ENCODE data around the gene CSH1. TPM values are rescaled to one million over a fixed set of nuclear protein-coding genes. Genes with fewer than 3 reads are reported as not detected.
"Not testable (repeated sequence)": the region's sequence is repeated elsewhere in the genome, so short reads cannot be mapped to it uniquely, and the experiment has no call there.

Gene CSH1
- total and polyA plus RNA-seq, 7 experiments from 2014 or later: 8.2 to 11.3 TPM; not detected in 5

DNA sequence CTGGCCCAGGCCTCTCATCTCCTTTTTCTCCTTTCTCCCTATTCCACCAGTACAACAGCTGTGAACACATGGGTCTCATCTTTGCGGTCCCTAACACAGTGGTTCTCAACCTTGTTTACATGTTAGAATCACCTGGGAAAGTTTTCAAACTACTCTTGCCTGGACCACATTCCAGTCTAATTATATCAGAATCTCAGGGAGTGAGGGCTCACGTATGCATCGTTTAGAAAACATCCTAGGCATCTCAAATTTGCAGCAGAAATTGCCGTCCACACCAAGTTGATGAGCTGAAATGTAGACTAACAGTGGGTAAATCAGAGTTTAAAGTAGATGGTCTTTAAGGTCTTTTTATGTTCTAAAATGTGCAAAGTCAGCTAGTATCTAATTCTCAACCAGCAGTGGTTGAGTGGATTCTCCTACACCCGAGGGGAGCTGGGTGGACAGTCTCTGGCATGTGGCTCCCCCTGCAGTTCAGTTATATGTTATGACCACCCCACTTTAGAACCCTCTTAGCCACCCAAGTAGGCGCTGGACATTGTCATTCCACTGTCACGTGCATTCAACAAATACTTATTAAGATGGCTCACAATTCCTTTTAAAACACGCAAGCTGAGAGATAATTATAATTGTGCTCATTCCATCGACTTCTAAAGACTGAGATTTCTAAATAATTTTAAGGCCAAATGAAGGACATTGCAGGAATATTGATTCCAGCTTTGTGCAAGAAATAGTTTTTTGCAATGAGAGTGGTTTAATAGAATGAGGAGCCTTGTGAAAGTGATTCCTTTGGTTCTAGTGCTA lies 26.7 kb downstream of the CSH1 start:
- H3K27ac ChIP-seq (ENCODE audit: low read depth, low read length); POLR2A ChIA-PET; H3K4me1 ChIP-seq (ENCODE audit: control insufficient read depth in 2 of 2, insufficient read depth in 2 of 2, low read length in 2 of 2); H3K4me3 Mint-ChIP-seq; DNase-seq; H3K36me3 ChIP-seq (ENCODE audit: control insufficient read depth in 2 of 3, insufficient read depth in 3 of 3, low read length in 3 of 3); H3K27me3 ChIP-seq (ENCODE audit: control insufficient read depth in 2 of 2, insufficient read depth in 2 of 2, low read length in 2 of 2); H3K36me3 Mint-ChIP-seq; ATAC-seq; H3K9me3 Mint-ChIP-seq; H3K27ac Mint-ChIP-seq; intact Hi-C loops (cut with micrococcal nuclease); CTCF ChIA-PET; H3K9me3 ChIP-seq (ENCODE audit: control insufficient read depth in 2 of 3, low read length in 3 of 3); H3K4me3 ChIP-seq (ENCODE audit: low read length); H3K4me1 Mint-ChIP-seq: not testable (repeated sequence)
- H3K27me3 Mint-ChIP-seq: peaks cover 0 to 20% (median 0%) of the 10 kb centered on the region in 5 donors

GRCh38 chr17:63866625-63867024 lies 29.7 kb downstream of the CSH1 start:
- ChIA-PET POLR2A (interaction anchor here (1.4 kb wide), 1 partner anchor 23 kb away, joined by 8 read pairs; no protein-coding TSS in a partner anchor), CTCF (interaction anchor here (1.2 to 1.7 kb wide), 3 partner anchors 14 to 38 kb away, joined by 3 to 6 read pairs (median 4); no protein-coding TSS in a partner anchor)
- H3K36me3 ChIP-seq (ENCODE audit: control insufficient read depth in 2 of 3, insufficient read depth in 3 of 3, low read length in 3 of 3); H3K27ac Mint-ChIP-seq; H3K36me3 Mint-ChIP-seq; H3K27me3 ChIP-seq (ENCODE audit: control insufficient read depth in 2 of 2, insufficient read depth in 2 of 2, low read length in 2 of 2); H3K9me3 Mint-ChIP-seq; ATAC-seq; H3K9me3 ChIP-seq (ENCODE audit: control insufficient read depth in 2 of 3, low read length in 3 of 3); H3K4me3 Mint-ChIP-seq; H3K27ac ChIP-seq (ENCODE audit: low read depth, low read length); H3K4me1 Mint-ChIP-seq; DNase-seq; H3K4me3 ChIP-seq (ENCODE audit: low read length); intact Hi-C loops (cut with micrococcal nuclease); H3K4me1 ChIP-seq (ENCODE audit: control insufficient read depth in 2 of 2, insufficient read depth in 2 of 2, low read length in 2 of 2): not testable (repeated sequence)
- H3K27me3 Mint-ChIP-seq: peaks cover 0 to 27% (median 0%) of the 10 kb centered on the region in 5 donors

- DNase-seq (no peak), ATAC-seq (no peak)
- no peaks in the 10 kb centered on the region for H3K4me1 ChIP-seq (ENCODE audit: control insufficient read depth in 2 of 2, insufficient read depth in 2 of 2, low read length in 2 of 2)
- H3K27ac ChIP-seq (ENCODE audit: low read depth, low read length): no peak overlapping the region
- ChIA-PET POLR2A (interaction anchor here (1.1 kb wide), 2 partner anchors 17 to 28 kb away, joined by 3 to 4 read pairs; no protein-coding TSS in a partner anchor), CTCF (interaction anchor here (1.1 to 4.8 kb wide), 2 partner anchors 11 to 21 kb away, joined by 3 to 17 read pairs; no protein-coding TSS in a partner anchor)
- H3K9me3 ChIP-seq (ENCODE audit: control insufficient read depth in 2 of 3, low read length in 3 of 3): no peaks in the 10 kb centered on the region
- H3K27me3 Mint-ChIP-seq: peaks cover 0 to 38% (median 0%) of the 10 kb centered on the region in 5 donors
- H3K27me3 ChIP-seq (ENCODE audit: control insufficient read depth in 2 of 2, insufficient read depth in 2 of 2, low read length in 2 of 2): no peaks in the 10 kb centered on the region
- H3K27ac Mint-ChIP-seq: no peak overlapping the region
- H3K36me3 ChIP-seq (ENCODE audit: control insufficient read depth in 2 of 3, insufficient read depth in 3 of 3, low read length in 3 of 3): no peaks in the 10 kb centered on the region
- no peaks in the 10 kb centered on the region for H3K4me1 Mint-ChIP-seq
- H3K4me3 ChIP-seq (ENCODE audit: low read length): no peak overlapping the region
- H3K4me3 Mint-ChIP-seq: no peak overlapping the region
- intact Hi-C loops (cut with micrococcal nuclease): no loop called here
- no peaks in the 10 kb centered on the region for H3K36me3 Mint-ChIP-seq
- H3K9me3 Mint-ChIP-seq: no peaks in the 10 kb centered on the region
These were observed 37.1 kb downstream of the CSH1 start for GRCh38 chr17:63859257-63859656.

DNA sequence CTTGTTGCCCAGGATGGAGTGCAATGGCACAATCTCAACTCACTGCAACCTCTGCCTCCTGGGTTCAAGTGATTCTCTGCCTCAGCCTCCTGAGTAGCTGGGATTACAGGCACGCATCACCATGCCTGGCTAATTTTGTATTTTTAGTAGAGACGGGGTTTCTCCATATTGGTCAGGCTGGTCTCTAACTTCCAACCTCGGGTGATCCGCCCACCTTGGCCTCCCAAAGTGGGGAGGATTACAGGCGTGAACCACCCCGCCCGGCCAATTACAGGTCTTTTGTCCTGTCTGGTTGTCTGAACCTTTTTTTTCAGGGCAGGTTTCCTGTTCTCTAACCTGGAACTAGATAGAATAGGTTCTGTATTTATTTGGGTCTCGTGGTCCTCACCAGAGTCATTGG lies 39.9 kb downstream of the CSH1 start:
- H3K27ac Mint-ChIP-seq; H3K4me3 ChIP-seq (ENCODE audit: low read length); H3K36me3 Mint-ChIP-seq; ATAC-seq; H3K27me3 ChIP-seq (ENCODE audit: control insufficient read depth in 2 of 2, insufficient read depth in 2 of 2, low read length in 2 of 2); H3K9me3 ChIP-seq (ENCODE audit: control insufficient read depth in 2 of 3, low read length in 3 of 3); intact Hi-C loops (cut with micrococcal nuclease); H3K4me3 Mint-ChIP-seq; POLR2A ChIA-PET; CTCF ChIA-PET; DNase-seq; H3K9me3 Mint-ChIP-seq; H3K36me3 ChIP-seq (ENCODE audit: control insufficient read depth in 2 of 3, insufficient read depth in 3 of 3, low read length in 3 of 3); H3K27ac ChIP-seq (ENCODE audit: low read depth, low read length); H3K4me1 Mint-ChIP-seq; H3K4me1 ChIP-seq (ENCODE audit: control insufficient read depth in 2 of 2, insufficient read depth in 2 of 2, low read length in 2 of 2): not testable (repeated sequence)
- H3K27me3 Mint-ChIP-seq: peaks cover 0 to 48% (median 0%) of the 10 kb centered on the region in 5 donors

- H3K36me3 Mint-ChIP-seq: no peaks in the 10 kb centered on the region
- POLR2A ChIA-PET: no interaction called here
- H3K4me1 Mint-ChIP-seq: peaks cover 0 to 2% (median 0%) of the 10 kb centered on the region in 7 donors
- no peak overlapping the region for H3K27ac Mint-ChIP-seq
- Histone ChIP-seq H3K27me3 (ENCODE audit: control insufficient read depth in 2 of 2, insufficient read depth in 2 of 2, low read length in 2 of 2) (no peaks in the 10 kb centered on the region), H3K4me3 (ENCODE audit: low read length) (no peak overlapping the region), H3K36me3 (ENCODE audit: control insufficient read depth in 2 of 3, insufficient read depth in 3 of 3, low read length in 3 of 3) (no peaks in the 10 kb centered on the region), H3K27ac (ENCODE audit: low read depth, low read length) (no peak overlapping the region), H3K9me3 (ENCODE audit: control insufficient read depth in 2 of 3, low read length in 3 of 3) (no peaks in the 10 kb centered on the region), H3K4me1 (ENCODE audit: control insufficient read depth in 2 of 2, insufficient read depth in 2 of 2, low read length in 2 of 2) (no peaks in the 10 kb centered on the region)
- H3K27me3 Mint-ChIP-seq: peaks cover 0 to 44% (median 0%) of the 10 kb centered on the region in 5 donors
- intact Hi-C loops (cut with micrococcal nuclease): no loop called here
- no peak for DNase-seq
- ATAC-seq: no peak
- no peak overlapping the region for H3K4me3 Mint-ChIP-seq
- no peaks in the 10 kb centered on the region for H3K9me3 Mint-ChIP-seq
- CTCF ChIA-PET: no interaction called here
These were observed 41.2 kb downstream of the CSH1 start for GRCh38 chr17:63855185-63855584.

GRCh38 chr17:63854709-63855108 lies 41.7 kb downstream of the CSH1 start:
- intact Hi-C loops (cut with micrococcal nuclease): no loop called here
- Mint-ChIP-seq H3K36me3 (no peaks in the 10 kb centered on the region), H3K9me3 (no peaks in the 10 kb centered on the region), H3K27ac (no peak overlapping the region), H3K4me1 (peaks cover 0 to 4% (median 1%) of the 10 kb centered on the region in 7 donors), H3K27me3 (peaks cover 0 to 42% (median 0%) of the 10 kb centered on the region in 5 donors), H3K4me3 (no peak overlapping the region)
- H3K27ac ChIP-seq (ENCODE audit: low read depth, low read length): no peak overlapping the region
- H3K36me3 ChIP-seq (ENCODE audit: control insufficient read depth in 2 of 3, insufficient read depth in 3 of 3, low read length in 3 of 3): no peaks in the 10 kb centered on the region
- POLR2A ChIA-PET: interaction anchor here (0.6 kb wide), 1 partner anchor 12 kb away, joined by 3 read pairs; the partner anchor contains the start of gene SMARCD2
- no peak for ATAC-seq
- H3K9me3 ChIP-seq (ENCODE audit: control insufficient read depth in 2 of 3, low read length in 3 of 3): no peaks in the 10 kb centered on the region
- DNase-seq: no peak
- no peaks in the 10 kb centered on the region for H3K27me3 ChIP-seq (ENCODE audit: control insufficient read depth in 2 of 2, insufficient read depth in 2 of 2, low read length in 2 of 2)
- CTCF ChIA-PET: no interaction called here
- no peaks in the 10 kb centered on the region for H3K4me1 ChIP-seq (ENCODE audit: control insufficient read depth in 2 of 2, insufficient read depth in 2 of 2, low read length in 2 of 2)
- no peak overlapping the region for H3K4me3 ChIP-seq (ENCODE audit: low read length)

Measured in naive thymus-derived CD4-positive, alpha-beta T cell (primary cell).